Astrocyte of the spinal cord (primary cell): Measurements from ENCODE around the gene SMIM29.

ENCODE experiments used
- DNase-seq: peaks from one replicate; pipeline ENCODE4 v3.0.0; 2011; ENCODE audit warnings: low read depth, low spot score
- H3K4me3 ChIP-seq: 2 replicates; pipeline ENCODE4 v1.5.1; 2011; ENCODE audit warnings: low read depth, mild to moderate bottlenecking, low read length, moderate library complexity
- in situ Hi-C: cut with HindIII; loops from 2 replicates; pipeline ENCODE4 v1.10.0; 2017; ENCODE audit warnings: low sequenced_read_pairs
- TF ChIP-seq, protein P1 (sequence below): IDR thresholded peaks from 2 replicates; pipeline ENCODE4 v1.5.1; 2012; ENCODE audit warnings: low read depth, mild to moderate bottlenecking, low read length, inconsistent platforms

SMIM29 gene

DNA sequence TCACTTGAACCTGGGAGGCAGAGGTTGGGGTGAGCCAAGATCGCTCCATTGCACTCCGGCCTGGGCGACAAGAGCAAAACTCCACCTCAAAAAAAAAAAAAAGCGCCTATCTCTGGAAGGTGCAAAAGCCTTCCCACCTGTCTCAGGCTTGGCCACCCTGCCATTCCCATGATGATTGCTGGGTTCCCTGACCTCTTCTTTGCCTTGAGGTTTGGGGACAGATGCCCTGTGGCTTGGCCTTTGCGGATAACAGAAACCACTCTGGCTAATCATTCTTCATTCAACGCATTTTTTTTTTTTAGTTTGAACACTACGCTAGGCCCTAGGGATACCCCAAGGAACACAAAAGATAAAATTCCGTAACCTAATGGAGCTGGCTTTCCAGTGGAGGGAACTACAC lies 18.9 kb downstream of the SMIM29 start:
- DNase-seq = no peak
- in situ Hi-C loops = no loop called here
- TF ChIP-seq, protein P1, sequence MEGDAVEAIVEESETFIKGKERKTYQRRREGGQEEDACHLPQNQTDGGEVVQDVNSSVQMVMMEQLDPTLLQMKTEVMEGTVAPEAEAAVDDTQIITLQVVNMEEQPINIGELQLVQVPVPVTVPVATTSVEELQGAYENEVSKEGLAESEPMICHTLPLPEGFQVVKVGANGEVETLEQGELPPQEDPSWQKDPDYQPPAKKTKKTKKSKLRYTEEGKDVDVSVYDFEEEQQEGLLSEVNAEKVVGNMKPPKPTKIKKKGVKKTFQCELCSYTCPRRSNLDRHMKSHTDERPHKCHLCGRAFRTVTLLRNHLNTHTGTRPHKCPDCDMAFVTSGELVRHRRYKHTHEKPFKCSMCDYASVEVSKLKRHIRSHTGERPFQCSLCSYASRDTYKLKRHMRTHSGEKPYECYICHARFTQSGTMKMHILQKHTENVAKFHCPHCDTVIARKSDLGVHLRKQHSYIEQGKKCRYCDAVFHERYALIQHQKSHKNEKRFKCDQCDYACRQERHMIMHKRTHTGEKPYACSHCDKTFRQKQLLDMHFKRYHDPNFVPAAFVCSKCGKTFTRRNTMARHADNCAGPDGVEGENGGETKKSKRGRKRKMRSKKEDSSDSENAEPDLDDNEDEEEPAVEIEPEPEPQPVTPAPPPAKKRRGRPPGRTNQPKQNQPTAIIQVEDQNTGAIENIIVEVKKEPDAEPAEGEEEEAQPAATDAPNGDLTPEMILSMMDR = no peak
- no peak overlapping the region for H3K4me3 ChIP-seq

DNA sequence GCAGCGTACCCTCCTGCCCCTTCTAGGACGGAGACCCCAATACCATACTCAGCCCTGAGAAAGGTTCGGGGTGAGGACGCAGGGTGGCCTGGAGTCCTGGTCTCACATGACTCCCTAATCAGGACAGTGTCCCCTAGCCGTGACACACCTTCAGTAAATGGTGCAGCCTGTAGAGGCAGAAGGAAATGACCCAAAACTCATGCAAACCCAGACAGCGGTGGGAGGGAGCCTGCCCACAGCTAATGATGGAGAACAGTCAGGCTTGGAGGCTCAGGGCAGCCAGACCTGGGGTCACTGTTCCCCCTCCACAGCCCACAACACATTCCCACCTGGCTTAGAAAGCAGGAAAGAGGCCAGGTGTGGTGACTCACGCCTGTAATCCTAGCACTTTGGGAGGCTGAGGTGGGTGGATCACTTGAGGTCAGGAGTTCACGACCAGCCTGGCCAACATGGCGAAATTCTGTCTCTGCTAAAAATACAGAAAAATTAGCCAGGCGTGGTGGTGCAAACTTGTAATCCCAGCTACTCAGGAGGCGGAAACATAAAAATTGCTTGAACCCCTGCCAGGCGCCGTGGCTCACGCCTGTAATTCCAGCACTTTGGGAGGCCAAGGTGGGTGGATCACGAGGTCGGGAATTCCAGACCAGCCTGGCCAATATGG lies 20.9 kb downstream of the SMIM29 start:
- H3K4me3 ChIP-seq = no peak overlapping the region
- in situ Hi-C loops = no loop called here
- no peak for DNase-seq
- TF ChIP-seq, protein P1 = no peak

DNA sequence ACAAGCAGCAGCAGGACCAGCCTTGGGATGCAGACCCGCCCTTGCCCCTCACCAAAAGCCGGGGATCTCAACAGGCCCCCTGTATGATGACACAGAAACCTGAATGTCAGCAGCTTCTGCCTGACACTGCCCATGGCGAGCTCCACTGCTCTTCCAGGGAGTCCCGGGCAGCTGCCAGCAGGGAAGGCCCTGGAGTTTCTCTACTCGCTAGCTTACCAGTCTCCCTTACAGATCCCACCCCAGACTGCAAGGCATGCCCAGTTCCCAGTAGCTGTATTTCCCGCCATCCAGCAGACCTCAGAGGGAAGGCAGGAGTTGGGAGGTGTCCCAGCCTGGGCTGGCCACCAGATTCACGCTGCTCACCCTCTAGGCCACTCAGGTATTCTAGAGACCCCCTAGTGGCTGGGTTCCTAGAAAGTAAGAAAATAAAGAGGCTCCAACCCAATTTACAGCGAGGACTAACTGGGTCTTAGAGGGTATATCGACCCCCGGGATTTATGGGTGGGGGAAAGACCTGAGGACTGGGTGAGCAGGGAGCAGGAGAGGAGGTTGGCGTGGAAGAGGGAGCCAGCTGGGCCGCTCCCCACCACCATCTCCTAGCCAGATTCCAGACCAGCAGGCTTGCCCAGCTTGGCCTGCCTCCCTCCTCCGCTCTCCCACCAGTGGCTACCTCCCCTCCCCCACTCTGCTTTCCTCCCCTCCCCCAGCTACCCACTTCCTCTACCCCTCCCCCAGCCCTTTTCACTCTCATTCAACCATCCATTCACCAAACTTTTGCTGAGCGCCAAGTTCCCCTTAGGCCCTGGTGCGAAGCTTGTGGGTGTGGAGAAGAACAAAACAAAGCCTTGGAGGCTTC lies 21.8 kb downstream of the SMIM29 start:
- H3K4me3 ChIP-seq = no peak overlapping the region
- TF ChIP-seq, protein P1 = no peak
- no peak for DNase-seq
- in situ Hi-C loops = no loop called here

DNA sequence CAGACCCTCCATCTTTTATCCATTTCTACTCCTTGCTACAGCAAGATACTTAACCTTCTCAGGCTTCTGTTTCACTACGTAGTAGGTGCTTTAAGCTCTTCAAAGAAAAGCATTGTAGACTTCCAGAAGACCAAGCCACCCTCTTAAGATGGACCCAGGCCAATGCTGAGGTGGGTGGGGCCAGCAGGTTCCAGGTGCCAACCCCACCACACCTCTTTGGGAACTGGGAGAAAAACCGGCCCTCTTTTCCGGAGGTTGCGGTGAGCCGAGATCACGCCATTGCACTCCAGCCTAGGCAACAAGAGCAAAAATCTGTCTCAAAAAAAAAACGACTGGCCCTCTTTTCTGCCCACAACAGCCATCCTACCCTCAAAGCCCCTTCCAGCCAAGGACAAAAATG lies 22.7 kb downstream of the SMIM29 start:
- no peak overlapping the region for H3K4me3 ChIP-seq
- TF ChIP-seq, protein P1 = no peak
- in situ Hi-C loops = no loop called here
- no peak for DNase-seq

DNA sequence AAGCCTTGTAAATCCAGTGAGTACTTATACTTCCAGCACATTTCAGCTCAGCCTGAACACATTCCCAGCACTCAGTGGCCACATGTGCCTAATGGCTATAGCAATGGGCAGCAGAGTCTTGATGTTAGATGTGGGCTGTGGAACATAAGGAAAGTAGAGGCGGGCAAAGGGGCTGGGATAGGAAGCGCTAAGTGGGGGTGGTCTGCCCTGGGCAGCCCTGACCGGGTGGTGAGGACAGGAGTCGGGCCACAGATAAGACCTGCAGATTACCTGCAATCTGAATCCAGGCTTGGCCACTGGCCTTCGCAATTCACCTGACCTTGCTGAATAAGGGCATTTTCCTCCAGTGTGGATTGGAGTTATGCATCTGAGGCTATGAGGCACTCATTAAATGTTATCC lies 23.3 kb downstream of the SMIM29 start:
- in situ Hi-C loops = no loop called here
- TF ChIP-seq, protein P1 = no peak
- no peak for DNase-seq
- H3K4me3 ChIP-seq = no peak overlapping the region

DNA sequence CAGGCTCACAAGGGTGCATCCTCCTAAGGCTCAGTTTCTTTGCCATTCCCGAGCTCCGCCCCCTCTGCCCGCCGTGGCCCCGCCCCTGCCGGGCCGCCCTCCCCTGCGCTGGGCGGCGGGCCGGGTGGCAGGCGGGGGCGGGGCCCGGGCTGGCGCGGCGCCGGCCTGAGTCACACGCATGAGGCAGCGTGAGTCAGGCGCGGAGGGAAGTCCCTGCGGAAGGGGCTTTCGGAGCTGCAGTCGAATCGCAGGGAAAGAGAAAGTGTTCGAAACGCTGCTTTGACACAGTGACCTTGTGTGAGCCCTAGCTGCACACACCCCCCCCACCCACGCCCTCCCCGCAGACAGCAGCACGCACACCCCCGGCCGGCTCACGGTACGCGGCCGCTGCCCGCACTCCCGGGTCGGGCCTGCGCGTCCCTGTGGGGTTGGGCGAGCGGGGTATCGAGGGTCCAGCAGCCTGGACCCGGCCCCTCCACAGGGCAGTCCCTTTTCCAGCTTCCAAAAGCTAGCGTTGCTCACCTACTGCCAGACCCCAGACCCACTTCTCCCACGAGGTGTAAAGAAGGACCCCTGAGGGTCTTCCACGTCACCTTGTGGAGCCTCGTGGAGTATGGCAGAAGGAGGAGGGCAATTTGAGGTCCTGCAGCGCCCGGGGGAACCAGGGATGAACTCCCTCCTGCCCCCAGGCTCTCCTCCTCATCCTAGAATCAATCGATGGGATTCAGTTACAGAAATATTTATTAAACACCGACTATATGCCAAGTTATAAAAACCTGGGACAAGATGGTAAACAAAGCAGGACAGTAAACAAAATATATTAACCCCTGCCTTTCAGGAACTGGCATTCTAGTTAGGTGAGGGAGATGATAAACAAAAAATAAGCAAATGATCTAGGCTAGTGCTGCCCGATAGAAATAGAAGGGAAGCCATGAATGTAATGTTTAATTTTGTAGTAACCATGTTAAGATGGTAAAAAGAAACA lies 24.6 kb downstream of the SMIM29 start:
- H3K4me3 ChIP-seq = peak overlapping the region; percentile 35
- peak; percentile 90 for DNase-seq
- TF ChIP-seq, protein P1 = no peak
- in situ Hi-C loops = no loop called here
